Activated naive CD4-positive, alpha-beta T cell treated with anti-CD3 and anti-CD28 coated beads for 36 hours (primary cell): ENCODE data around the gene NUDT16L1. TPM values are rescaled to one million over a fixed set of nuclear protein-coding genes. Genes with fewer than 3 reads are reported as not detected.

Experiments
- CTCF ChIA-PET: fragments of 350-600 bp; sonication (Branson Sonifier 250); formaldehyde crosslinking; loops from one replicate; lab custom pipeline; 2021; ENCODE audit warnings: antibody characterized with exemption; lab: Charles Lee
- DNase-seq: peaks from one replicate; pipeline ENCODE4 v3.0.0-alpha.2; 2020
- H3K27ac Mint-ChIP-seq: one replicate; pipeline ENCODE4 v1.8.0; 2021; ENCODE audit warnings: mild to moderate bottlenecking, mixed read lengths
- H3K27me3 Mint-ChIP-seq: one replicate; pipeline ENCODE4 v1.8.0; 2021; ENCODE audit warnings: low read depth, mixed read lengths
- H3K36me3 Mint-ChIP-seq: one replicate; pipeline ENCODE4 v1.8.0; 2021; ENCODE audit warnings: low read depth, mixed read lengths
- H3K4me1 Mint-ChIP-seq: one replicate; pipeline ENCODE4 v1.8.0; 2021; ENCODE audit warnings: low read depth, mixed read lengths
- H3K4me3 Mint-ChIP-seq: one replicate; pipeline ENCODE4 v1.8.0; 2021; ENCODE audit warnings: mild to moderate bottlenecking, moderate library complexity, mixed read lengths
- H3K9me3 Mint-ChIP-seq: one replicate; pipeline ENCODE4 v1.8.0; 2021; ENCODE audit warnings: mixed read lengths
- intact Hi-C: fragments of 100-400 bp; cut with micrococcal nuclease; formaldehyde crosslinking; loops from one replicate; pipeline ENCODE4 v1.15.1; 2023
- total RNA-seq, 2 experiments: library from RNA; stranded (reverse); gene quantifications; one replicate each; pipeline ENCODE4 v1.2.3, GENCODE V29; 2021

NUDT16L1 gene
- total RNA-seq, 2 experiments from 2014 or later: 20.0 to 20.7 TPM

DNA sequence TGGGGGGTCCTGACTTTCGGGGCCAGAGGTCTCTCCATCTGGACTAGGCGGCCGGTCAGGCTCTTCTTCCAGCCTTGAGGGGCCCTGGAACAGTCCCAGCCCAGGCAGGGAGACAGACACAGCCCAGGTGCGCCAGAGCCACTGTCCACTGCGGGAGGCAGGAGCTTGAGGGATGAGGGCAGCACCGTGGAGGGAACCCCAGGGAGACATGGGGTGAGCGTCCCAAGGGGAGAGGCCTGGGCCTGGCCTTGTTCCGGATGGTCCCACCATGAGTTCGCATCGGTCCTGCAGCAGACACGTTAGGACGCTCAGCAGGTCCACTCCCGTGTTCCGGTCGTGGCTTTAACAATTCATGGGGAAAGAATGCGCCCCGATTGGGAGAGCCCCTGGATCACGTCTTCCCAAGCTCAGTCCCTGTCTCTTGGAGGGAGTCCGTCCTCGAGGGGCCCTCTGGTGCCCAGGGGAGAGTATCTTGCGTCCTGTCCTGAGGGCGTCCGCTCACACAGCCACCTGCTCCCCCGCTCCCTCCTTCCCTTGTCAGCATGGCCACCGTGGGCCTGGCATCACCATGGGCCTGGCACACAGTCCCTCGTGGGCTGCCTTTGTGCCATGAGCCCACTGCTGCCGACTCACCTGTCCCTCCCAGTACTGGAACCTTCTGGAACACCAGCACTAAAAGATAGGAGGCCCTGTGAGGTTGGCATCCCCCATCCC lies 6.7 kb upstream of the NUDT16L1 start:
- no peak overlapping the region for H3K4me3 Mint-ChIP-seq
- intact Hi-C loops: no loop called here
- H3K27me3 Mint-ChIP-seq: no peaks in the 10 kb centered on the region
- H3K27ac Mint-ChIP-seq: no peak overlapping the region
- CTCF ChIA-PET: no interaction called here
- H3K9me3 Mint-ChIP-seq: no peaks in the 10 kb centered on the region
- no peak for DNase-seq
- H3K4me1 Mint-ChIP-seq: peaks cover 2% of the 10 kb centered on the region
- peaks cover 1% of the 10 kb centered on the region for H3K36me3 Mint-ChIP-seq

DNA sequence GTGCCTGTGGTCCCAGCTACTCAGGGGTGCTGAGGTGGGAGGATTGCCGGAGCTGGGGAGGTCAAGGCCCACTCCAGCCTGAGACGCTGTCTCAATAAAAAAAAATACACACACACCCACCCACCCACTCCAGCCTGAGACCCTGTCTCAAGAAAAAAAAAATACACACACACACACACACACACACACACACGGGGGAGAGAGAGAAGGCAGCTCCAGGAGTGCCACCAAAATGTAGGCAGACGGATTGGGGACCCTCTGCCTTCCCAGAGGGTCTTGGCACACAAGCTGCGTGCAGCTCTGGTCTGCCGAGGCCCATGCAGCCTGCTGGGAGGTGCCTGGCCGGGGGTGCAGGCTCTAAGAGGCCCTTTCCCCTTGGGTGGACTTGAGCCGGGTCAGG lies 5.9 kb upstream of the NUDT16L1 start:
- Mint-ChIP-seq H3K4me1 (peaks cover 2% of the 10 kb centered on the region), H3K27ac (no peak overlapping the region), H3K27me3 (no peaks in the 10 kb centered on the region), H3K4me3 (no peak overlapping the region), H3K36me3 (no peaks in the 10 kb centered on the region), H3K9me3 (no peaks in the 10 kb centered on the region)
- no peak for DNase-seq
- CTCF ChIA-PET: interaction anchor here (0.6 kb wide), 1 partner anchor 15 kb away, joined by 3 read pairs; no protein-coding TSS in a partner anchor
- intact Hi-C loops: no loop called here

DNA sequence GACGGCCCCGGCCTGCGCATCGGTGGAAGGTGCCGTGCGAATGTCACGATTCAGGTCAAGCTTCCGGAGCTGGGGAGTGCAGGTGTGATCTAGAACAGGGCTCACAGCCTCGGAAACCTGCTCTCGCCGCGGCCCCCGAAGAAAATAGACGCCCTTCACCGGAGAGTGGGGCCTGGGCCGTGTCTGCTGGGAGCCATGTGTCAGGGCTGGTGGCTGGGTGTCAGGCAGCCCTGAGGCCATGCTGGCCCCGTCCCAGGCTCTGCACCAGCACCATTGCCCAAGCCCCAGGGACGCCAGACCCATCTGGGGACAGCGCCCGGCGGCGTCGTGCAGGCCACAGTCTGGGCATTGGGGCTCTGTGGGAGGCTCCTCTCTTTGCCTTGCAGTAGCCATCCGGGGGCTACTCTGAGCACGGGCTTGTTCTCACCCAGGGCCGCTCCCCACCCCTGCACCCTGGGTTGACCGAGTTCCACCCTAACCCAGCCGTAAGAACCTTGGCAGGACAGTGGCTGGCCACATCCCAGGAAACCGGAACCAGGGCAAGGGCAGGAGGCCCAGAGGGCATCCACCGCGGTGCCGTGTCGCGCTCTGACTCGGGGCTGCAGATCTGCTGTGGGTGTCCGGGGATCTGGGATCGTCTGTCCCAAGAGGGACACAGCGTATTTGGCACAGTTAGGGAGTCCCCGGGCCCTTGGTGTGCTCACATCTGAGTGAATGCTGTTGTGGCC lies 5.3 kb upstream of the NUDT16L1 start:
- Mint-ChIP-seq H3K27me3 (no peaks in the 10 kb centered on the region), H3K27ac (no peak overlapping the region), H3K9me3 (no peaks in the 10 kb centered on the region), H3K36me3 (no peaks in the 10 kb centered on the region), H3K4me3 (no peak overlapping the region), H3K4me1 (peaks cover 5% of the 10 kb centered on the region)
- intact Hi-C loops: no loop called here
- CTCF ChIA-PET: no interaction called here
- no peak for DNase-seq

DNA sequence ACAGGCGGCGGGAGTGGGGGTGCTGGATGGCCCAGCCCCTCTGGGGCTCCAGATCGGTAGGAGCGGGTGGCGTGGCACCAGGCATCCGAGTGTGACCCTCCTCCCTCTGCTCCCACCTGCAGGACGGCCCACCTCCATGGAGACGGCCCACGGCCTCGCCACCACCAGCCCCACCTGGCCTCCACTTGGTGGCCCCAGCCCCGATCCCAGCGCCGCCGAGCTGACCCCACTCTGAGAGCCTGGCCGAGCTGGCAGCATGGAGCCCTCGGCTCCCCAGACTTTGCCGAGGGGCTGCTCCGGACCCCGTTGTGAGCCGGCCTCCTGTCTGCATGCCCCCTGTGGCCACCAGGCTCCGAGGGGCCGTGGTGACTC lies 4.7 kb upstream of the NUDT16L1 start:
- Mint-ChIP-seq H3K9me3 (no peaks in the 10 kb centered on the region), H3K27me3 (no peaks in the 10 kb centered on the region), H3K27ac (no peak overlapping the region), H3K4me3 (no peak overlapping the region), H3K36me3 (no peaks in the 10 kb centered on the region), H3K4me1 (peaks cover 5% of the 10 kb centered on the region)
- CTCF ChIA-PET: no interaction called here
- intact Hi-C loops: no loop called here
- DNase-seq: no peak

DNA sequence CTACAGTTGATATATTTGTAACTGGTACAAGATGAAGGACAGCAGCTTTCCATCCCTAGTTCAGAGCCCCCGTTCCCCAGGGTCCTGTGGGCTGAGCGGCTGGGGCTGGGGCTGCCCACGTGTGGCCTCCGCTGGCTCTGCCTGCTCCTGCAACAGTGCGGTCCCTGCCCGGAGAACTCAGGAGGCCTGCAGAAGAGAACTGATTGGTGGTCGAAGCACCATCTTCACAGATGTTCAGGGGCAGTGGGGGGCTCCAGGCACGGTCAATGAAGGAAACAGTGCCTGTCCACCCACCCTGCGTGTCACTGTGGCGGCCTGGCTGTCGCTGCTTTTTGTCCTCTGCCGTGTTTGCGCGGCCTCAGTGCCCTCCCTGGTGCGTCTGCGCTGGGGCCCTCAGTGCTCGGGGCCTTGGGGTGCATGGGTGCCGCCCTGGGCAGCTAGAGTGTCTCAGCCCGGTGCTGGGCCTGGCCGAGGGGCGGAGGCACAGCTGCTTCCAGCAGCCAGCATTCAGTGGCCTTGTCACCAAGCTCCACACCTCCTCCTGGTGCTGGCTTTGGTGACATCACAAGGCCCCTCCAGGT lies 4.2 kb upstream of the NUDT16L1 start:
- intact Hi-C loops: no loop called here
- peaks cover 5% of the 10 kb centered on the region for H3K4me1 Mint-ChIP-seq
- H3K36me3 Mint-ChIP-seq: no peaks in the 10 kb centered on the region
- no peaks in the 10 kb centered on the region for H3K9me3 Mint-ChIP-seq
- no peak overlapping the region for H3K27ac Mint-ChIP-seq
- no peaks in the 10 kb centered on the region for H3K27me3 Mint-ChIP-seq
- DNase-seq: no peak
- no peak overlapping the region for H3K4me3 Mint-ChIP-seq
- CTCF ChIA-PET: no interaction called here

DNA sequence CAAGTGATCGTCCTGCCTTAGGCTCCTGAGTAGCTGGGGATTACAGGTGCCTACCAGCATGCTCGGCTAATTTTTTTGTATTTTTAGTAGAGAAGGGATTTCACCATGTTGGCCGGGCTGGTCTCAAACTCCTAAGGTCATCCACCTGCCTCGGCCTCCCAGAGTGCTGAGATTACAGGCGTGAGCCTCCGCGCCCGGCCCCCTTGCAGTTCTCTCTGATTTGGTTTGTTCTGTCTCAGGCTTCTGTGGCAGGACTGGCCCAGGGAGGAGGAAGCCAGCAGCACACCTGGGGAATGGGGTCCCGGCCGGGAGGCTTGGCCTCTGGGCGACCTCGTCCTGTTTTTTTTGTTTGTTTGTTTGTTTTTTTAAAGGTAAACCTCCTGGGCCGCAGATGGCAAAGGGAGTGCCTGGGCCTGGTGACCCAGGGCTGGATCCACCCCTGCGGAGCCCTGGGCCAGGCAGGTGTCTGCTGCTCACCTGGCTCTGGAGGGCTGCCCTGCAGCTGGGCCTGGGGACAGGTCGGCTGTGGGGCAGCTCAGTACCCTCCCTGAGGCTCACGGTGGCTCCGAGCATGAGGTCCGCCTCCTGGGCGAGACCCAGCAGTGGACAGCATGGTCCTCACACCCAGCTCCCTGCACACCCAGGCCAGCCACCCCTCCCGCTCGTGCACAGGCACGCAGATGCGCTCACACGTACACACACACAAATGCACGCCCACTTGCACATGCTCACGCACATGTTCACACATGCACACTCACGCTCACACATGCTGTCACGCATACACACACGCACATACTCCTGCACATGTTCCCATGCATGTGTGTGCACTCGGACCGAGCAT lies 3.3 kb upstream of the NUDT16L1 start:
- no peak for DNase-seq
- H3K9me3 Mint-ChIP-seq: no peaks in the 10 kb centered on the region

DNA sequence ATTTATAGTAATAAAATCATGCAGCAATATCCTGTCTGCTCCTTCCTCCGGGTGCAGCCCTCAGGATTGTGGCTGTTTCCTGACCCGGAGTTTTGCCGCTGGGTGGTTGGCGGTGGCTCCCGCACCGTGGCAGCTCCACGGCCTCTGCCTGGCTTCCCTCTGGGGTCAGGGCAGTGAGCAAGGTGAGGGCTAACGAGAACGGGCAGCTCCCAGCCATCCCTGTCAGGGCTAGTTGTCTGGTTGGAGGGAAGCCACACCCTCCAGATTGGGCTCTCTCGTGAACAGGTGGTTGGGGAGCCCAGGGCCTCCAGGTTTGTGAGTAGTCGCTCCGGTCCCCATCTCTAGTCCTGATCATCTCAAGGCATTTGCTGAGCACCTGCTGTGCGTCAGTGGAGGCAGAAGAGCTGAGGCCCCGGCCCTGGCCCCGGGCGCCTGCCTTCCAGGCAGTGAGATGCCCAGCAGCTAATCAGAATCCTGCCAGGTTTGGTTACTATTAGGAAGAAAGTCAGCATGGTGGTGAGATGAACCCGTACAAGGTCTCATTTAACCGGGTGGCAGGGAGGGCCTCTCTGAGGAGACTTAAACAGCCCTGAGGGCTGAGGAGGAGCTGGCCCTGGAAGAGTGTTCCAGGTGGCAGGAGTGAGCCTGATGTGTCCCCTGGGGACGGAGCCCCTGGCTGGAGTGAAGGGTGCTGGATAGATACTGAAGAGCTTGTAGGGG lies 2.3 kb upstream of the NUDT16L1 start:
- no peaks in the 10 kb centered on the region for H3K9me3 Mint-ChIP-seq
- no peak for DNase-seq
- peaks cover 14% of the 10 kb centered on the region for H3K4me1 Mint-ChIP-seq
- CTCF ChIA-PET: interaction anchor here (0.7 kb wide), 2 partner anchors 9 to 180 kb away, joined by 3 read pairs; no protein-coding TSS in a partner anchor
- no peaks in the 10 kb centered on the region for H3K36me3 Mint-ChIP-seq
- no peaks in the 10 kb centered on the region for H3K27me3 Mint-ChIP-seq
- no peak overlapping the region for H3K4me3 Mint-ChIP-seq
- intact Hi-C loops: loop anchor here (5.0 kb wide), 2 partner anchors 214 to 266 kb away; partner anchors contain the start of genes HMOX2 and SEC14L5
- peak overlapping the region; percentile 8 for H3K27ac Mint-ChIP-seq

More for the DNA sequence above, 3.3 kb upstream of the NUDT16L1 start:
- no peaks in the 10 kb centered on the region for H3K36me3 Mint-ChIP-seq
- H3K4me3 Mint-ChIP-seq: no peak overlapping the region
- H3K27me3 Mint-ChIP-seq: no peaks in the 10 kb centered on the region
- intact Hi-C loops: loop anchor here (5.0 kb wide), 2 partner anchors 213 to 267 kb away; partner anchors contain the start of genes HMOX2 and SEC14L5
- peaks cover 10% of the 10 kb centered on the region for H3K4me1 Mint-ChIP-seq
- H3K27ac Mint-ChIP-seq: peak overlapping the region; percentile 27
- CTCF ChIA-PET: no interaction called here

DNA sequence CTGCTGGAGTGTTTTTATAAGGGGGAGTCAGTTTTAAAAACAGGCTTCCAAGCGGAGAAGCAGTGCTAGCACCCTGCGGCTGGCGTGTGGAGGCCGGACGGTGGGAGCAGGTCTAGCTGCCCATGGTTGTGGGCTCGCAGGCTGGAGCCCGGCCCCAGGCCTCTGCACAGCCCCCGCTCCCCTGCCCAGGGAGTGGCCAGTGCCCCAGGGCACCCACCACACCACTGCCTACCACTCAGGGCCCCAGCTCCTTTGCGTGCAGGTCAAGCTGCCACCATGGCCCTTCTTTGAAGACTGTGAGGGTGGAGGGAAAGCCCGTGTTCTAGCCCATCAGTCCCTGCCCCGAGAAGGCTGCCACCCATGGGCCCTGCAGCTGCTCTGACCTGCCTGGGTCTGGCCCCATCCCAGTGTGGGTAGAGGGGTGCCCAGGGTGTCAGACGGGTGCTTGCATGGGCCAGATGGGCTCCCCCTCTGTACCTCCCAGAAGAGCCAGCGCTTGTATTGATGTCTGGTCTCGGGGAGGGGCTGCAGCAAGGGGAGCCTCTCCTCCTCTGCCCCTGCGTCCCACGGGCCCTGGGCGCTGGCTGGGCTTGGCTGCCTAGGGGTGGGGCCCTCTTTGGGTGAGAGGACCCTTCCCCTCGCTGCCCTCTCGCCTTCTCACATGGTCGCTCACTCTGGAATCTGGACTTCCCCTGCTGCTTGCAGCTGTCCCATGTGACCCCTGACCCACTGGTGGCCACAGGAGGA lies 1.5 kb upstream of the NUDT16L1 start:
- peaks cover 14% of the 10 kb centered on the region for H3K4me1 Mint-ChIP-seq
- H3K36me3 Mint-ChIP-seq: no peaks in the 10 kb centered on the region
- H3K4me3 Mint-ChIP-seq: peak overlapping the region; percentile 39
- intact Hi-C loops: loop anchor here (2.0 to 5.0 kb wide), 3 partner anchors 215 to 267 kb away; partner anchors contain the start of genes DNAJA3, HMOX2 and SEC14L5
- H3K27ac Mint-ChIP-seq: no peak overlapping the region
- H3K27me3 Mint-ChIP-seq: no peaks in the 10 kb centered on the region
- CTCF ChIA-PET: interaction anchor here (0.7 kb wide), 1 partner anchor 9 kb away, joined by 3 read pairs; no protein-coding TSS in a partner anchor
- no peak for DNase-seq
- H3K9me3 Mint-ChIP-seq: no peaks in the 10 kb centered on the region

DNA sequence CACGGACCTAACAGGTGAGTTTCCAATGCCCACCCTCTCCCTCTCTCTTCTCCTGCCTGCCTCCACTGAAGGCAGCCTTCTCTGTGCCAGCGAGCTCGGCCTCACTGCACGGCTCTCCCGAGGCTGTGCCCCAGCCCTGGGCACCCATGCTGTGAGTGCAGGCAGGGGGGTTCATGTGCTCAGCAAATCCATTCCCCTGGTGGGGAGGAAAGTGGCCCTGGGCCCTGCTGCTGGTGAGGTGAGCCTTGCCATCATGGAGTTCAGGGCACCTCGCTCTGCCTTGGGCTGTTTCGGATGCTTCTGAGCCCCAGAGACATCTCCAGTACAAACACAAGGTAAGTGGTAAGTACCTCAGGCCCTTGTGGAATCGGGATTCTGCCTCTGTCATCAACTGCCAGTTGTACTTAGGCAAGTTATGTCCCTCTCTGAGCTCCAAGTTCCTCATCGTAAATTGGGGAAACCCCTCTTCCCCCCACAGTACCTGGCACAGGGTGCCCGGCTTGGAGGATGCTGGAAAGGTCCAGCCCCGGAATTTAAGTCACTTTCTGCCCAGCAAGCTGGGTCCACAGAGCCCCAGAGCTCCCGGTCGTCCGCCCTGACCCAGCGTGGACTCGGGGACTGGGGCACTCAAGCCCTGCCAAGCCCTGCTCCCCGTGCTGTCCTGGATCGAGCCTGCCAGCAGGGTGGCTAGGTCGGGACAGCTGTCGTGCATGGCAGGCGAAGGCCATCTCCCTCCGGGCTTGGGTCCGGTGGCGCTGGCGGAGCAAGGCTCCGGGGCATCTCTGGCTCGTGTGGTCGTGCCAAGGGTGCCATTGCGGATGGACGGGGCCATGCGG lies 684 bp upstream of the NUDT16L1 start:
- Mint-ChIP-seq H3K27me3 (no peaks in the 10 kb centered on the region), H3K4me3 (peak overlapping the region; percentile 83), H3K9me3 (no peaks in the 10 kb centered on the region), H3K27ac (peak overlapping the region; percentile 59), H3K36me3 (no peaks in the 10 kb centered on the region), H3K4me1 (peaks cover 14% of the 10 kb centered on the region)
- peak; percentile 22 for DNase-seq
- intact Hi-C loops: loop anchor here (1.0 to 5.0 kb wide), 7 partner anchors 16 to 268 kb away; partner anchors contain the start of genes DNAJA3, HMOX2, MGRN1 and SEC14L5
- CTCF ChIA-PET: no interaction called here

DNA sequence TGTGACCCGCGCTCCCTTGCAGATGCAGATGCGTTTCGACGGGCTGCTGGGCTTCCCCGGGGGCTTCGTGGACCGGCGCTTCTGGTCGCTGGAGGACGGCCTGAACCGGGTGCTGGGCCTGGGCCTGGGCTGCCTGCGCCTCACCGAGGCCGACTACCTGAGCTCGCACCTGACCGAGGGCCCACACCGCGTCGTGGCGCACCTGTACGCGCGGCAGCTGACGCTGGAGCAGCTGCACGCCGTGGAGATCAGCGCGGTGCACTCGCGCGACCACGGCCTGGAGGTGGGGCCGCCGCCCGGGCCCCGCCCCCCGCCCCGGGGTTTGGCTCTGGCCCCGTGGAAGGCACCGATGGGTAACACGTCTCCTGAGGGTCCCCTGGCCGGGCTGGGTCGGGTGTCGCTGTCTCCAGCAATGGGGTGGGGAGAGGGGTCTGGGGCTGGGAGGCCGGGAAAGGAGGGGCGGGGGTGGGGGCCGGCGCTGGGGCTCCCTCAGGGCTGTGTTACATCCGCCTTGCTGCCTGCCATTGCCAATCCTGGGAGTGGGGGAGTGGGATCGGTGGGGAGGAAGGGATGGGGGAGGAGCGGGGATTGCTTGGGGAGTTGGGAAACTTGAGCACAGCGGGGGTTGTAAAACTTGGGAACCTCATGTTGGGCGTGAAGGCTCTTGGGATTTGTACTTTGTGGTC lies 737 bp downstream of the NUDT16L1 start:
- peak overlapping the region; percentile 76 for H3K4me3 Mint-ChIP-seq
- H3K27me3 Mint-ChIP-seq: no peaks in the 10 kb centered on the region
- H3K9me3 Mint-ChIP-seq: no peaks in the 10 kb centered on the region
- intact Hi-C loops: loop anchor here (1.0 to 5.0 kb wide), 7 partner anchors 18 to 269 kb away; partner anchors contain the start of genes DNAJA3, HMOX2, MGRN1 and SEC14L5
- CTCF ChIA-PET: no interaction called here
- no peak for DNase-seq
- H3K27ac Mint-ChIP-seq: no peak overlapping the region
- peaks cover 14% of the 10 kb centered on the region for H3K4me1 Mint-ChIP-seq
- H3K36me3 Mint-ChIP-seq: peaks cover 2% of the 10 kb centered on the region
